ENCODE data around the gene ZNF205. TPM values are rescaled to one million over a fixed set of nuclear protein-coding genes. Genes with fewer than 3 reads are reported as not detected.

The ZNF205 gene
- total and polyA plus RNA-seq, 9 of the 15 experiments (the other 6 are each of a cell fraction or from before 2014, with no cell fraction given) = 2.4 to 11.8 (median 5.1) TPM; not detected in 2

DNA sequence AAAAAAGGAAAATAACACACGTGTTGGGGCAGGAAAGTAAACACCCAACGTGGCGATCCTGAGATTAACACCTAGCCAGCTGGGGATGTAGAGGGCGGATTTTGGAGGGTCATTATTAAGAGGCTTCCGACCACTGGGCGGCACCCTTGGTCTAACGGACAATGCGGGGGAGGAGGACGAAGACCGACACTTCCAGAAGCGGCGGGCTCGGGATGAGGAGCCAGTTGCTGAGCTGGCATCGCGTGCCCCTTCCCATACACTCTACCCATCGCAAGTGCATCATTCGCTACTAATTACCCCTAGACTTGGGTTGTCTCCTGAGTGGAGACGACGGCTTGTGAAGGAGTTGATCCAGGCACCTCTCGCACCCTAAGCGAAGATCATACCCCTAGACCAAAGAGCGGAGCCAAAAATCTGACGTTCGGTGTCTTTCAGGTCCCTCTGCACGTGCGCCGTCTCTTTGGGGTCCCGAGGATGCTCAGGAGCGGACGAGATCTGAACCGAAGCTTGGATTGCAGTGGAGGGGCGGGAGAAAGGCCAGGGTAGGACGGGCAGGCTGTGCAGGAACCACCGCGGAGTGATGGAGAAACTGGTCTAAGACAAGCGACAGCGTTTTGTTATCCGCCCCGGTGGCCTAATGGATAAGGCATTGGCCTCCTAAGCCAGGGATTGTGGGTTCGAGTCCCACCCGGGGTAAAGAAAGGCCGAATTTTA lies 40.0 kb downstream of the ZNF205 start (continued):
- TF ChIP-seq, protein P1, sequence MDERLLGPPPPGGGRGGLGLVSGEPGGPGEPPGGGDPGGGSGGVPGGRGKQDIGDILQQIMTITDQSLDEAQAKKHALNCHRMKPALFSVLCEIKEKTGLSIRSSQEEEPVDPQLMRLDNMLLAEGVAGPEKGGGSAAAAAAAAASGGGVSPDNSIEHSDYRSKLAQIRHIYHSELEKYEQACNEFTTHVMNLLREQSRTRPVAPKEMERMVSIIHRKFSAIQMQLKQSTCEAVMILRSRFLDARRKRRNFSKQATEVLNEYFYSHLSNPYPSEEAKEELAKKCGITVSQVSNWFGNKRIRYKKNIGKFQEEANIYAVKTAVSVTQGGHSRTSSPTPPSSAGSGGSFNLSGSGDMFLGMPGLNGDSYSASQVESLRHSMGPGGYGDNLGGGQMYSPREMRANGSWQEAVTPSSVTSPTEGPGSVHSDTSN (CRISPR knock-in tag; IDR thresholded peaks at IDR 0.05; ENCODE audit: low read depth) = no peak
- TF ChIP-seq, protein P1 (tag; conservative IDR thresholded peaks at IDR 0.05; ENCODE audit: low read depth) = 0 out of 2 replicates have a peak, but pooled peaks have one; percentile 8
- no peak for TF ChIP-seq ZNF75A (CRISPR knock-in tag; IDR thresholded peaks at IDR 0.05)
- no peak for TF ChIP-seq ESRRB (CRISPR knock-in tag; IDR thresholded peaks at IDR 0.05; ENCODE audit: borderline replicate concordance)
- TF ChIP-seq ZC3H4 (CRISPR knock-in tag; IDR thresholded peaks at IDR 0.05; ENCODE audit: borderline replicate concordance) = no peak
- TF ChIP-seq PHTF2 (CRISPR knock-in tag; IDR thresholded peaks at IDR 0.05) = no peak
- TF ChIP-seq MYBL2 (IDR thresholded peaks at IDR 0.05; ENCODE audit: low read depth) = 0 out of 2 replicates have a peak, but pooled peaks have one; percentile 41
- TF ChIP-seq MYBL2 (CRISPR knock-in tag; IDR thresholded peaks at IDR 0.05; ENCODE audit: borderline replicate concordance) = no peak
- no peak for TF ChIP-seq PHF20 (IDR thresholded peaks at IDR 0.05; ENCODE audit: partially characterized antibody)
- TF ChIP-seq POLR2G (IDR thresholded peaks at IDR 0.05; ENCODE audit: low read depth, low read length) = 0 out of 2 replicates have a peak, but pooled peaks have one; percentile 20
- TF ChIP-seq, protein P2, sequence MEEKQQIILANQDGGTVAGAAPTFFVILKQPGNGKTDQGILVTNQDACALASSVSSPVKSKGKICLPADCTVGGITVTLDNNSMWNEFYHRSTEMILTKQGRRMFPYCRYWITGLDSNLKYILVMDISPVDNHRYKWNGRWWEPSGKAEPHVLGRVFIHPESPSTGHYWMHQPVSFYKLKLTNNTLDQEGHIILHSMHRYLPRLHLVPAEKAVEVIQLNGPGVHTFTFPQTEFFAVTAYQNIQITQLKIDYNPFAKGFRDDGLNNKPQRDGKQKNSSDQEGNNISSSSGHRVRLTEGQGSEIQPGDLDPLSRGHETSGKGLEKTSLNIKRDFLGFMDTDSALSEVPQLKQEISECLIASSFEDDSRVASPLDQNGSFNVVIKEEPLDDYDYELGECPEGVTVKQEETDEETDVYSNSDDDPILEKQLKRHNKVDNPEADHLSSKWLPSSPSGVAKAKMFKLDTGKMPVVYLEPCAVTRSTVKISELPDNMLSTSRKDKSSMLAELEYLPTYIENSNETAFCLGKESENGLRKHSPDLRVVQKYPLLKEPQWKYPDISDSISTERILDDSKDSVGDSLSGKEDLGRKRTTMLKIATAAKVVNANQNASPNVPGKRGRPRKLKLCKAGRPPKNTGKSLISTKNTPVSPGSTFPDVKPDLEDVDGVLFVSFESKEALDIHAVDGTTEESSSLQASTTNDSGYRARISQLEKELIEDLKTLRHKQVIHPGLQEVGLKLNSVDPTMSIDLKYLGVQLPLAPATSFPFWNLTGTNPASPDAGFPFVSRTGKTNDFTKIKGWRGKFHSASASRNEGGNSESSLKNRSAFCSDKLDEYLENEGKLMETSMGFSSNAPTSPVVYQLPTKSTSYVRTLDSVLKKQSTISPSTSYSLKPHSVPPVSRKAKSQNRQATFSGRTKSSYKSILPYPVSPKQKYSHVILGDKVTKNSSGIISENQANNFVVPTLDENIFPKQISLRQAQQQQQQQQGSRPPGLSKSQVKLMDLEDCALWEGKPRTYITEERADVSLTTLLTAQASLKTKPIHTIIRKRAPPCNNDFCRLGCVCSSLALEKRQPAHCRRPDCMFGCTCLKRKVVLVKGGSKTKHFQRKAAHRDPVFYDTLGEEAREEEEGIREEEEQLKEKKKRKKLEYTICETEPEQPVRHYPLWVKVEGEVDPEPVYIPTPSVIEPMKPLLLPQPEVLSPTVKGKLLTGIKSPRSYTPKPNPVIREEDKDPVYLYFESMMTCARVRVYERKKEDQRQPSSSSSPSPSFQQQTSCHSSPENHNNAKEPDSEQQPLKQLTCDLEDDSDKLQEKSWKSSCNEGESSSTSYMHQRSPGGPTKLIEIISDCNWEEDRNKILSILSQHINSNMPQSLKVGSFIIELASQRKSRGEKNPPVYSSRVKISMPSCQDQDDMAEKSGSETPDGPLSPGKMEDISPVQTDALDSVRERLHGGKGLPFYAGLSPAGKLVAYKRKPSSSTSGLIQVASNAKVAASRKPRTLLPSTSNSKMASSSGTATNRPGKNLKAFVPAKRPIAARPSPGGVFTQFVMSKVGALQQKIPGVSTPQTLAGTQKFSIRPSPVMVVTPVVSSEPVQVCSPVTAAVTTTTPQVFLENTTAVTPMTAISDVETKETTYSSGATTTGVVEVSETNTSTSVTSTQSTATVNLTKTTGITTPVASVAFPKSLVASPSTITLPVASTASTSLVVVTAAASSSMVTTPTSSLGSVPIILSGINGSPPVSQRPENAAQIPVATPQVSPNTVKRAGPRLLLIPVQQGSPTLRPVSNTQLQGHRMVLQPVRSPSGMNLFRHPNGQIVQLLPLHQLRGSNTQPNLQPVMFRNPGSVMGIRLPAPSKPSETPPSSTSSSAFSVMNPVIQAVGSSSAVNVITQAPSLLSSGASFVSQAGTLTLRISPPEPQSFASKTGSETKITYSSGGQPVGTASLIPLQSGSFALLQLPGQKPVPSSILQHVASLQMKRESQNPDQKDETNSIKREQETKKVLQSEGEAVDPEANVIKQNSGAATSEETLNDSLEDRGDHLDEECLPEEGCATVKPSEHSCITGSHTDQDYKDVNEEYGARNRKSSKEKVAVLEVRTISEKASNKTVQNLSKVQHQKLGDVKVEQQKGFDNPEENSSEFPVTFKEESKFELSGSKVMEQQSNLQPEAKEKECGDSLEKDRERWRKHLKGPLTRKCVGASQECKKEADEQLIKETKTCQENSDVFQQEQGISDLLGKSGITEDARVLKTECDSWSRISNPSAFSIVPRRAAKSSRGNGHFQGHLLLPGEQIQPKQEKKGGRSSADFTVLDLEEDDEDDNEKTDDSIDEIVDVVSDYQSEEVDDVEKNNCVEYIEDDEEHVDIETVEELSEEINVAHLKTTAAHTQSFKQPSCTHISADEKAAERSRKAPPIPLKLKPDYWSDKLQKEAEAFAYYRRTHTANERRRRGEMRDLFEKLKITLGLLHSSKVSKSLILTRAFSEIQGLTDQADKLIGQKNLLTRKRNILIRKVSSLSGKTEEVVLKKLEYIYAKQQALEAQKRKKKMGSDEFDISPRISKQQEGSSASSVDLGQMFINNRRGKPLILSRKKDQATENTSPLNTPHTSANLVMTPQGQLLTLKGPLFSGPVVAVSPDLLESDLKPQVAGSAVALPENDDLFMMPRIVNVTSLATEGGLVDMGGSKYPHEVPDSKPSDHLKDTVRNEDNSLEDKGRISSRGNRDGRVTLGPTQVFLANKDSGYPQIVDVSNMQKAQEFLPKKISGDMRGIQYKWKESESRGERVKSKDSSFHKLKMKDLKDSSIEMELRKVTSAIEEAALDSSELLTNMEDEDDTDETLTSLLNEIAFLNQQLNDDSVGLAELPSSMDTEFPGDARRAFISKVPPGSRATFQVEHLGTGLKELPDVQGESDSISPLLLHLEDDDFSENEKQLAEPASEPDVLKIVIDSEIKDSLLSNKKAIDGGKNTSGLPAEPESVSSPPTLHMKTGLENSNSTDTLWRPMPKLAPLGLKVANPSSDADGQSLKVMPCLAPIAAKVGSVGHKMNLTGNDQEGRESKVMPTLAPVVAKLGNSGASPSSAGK (IDR thresholded peaks at IDR 0.05) = peak; percentile 94
- TF ChIP-seq ARNT (IDR thresholded peaks at IDR 0.05) = peak in 1 of 2 experiments; percentile 92; a peak in 2 of 4 replicates
- TF ChIP-seq, protein P3, sequence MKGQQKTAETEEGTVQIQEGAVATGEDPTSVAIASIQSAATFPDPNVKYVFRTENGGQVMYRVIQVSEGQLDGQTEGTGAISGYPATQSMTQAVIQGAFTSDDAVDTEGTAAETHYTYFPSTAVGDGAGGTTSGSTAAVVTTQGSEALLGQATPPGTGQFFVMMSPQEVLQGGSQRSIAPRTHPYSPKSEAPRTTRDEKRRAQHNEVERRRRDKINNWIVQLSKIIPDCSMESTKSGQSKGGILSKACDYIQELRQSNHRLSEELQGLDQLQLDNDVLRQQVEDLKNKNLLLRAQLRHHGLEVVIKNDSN (CRISPR knock-in tag; IDR thresholded peaks at IDR 0.05) = 0 out of 2 replicates have a peak, but pooled peaks have one; percentile 50
